ENCODE measurements around the gene VWCE. TPM values are rescaled to one million over a fixed set of nuclear protein-coding genes. Genes with fewer than 3 reads are reported as not detected.

The VWCE gene
- total RNA-seq, 1 experiment from 2014 or later = 0.51 TPM

GRCh38 chr11:61277186-61278000, 17.7 kb downstream of the VWCE start:
- in situ Hi-C loops (cut with HindIII; ENCODE audit: low pct_unique_long_range_greater_than_20kb, low sequenced_read_pairs) = no loop called here
- BruUV-seq (replicated peaks) = no TSS peak
- no peak for DNase-seq (ENCODE audit: low read depth, low spot score)
- ChIA-PET CTCF (no interaction called here), POLR2A (no interaction called here)
- no peak for ATAC-seq
- Histone ChIP-seq H3K4me3 (ENCODE audit: low read depth in 2 of 2, low read length in 2 of 2) (no peak overlapping the region), H3K27me3 (ENCODE audit: control insufficient read depth, insufficient read depth, low read length) (no peaks in the 10 kb centered on the region), H3K27ac (ENCODE audit: low read length) (no peak overlapping the region), H3K9me3 (ENCODE audit: control insufficient read depth, insufficient read depth, low read depth, low read length) (no peaks in the 10 kb centered on the region), H3K4me1 (ENCODE audit: control insufficient read depth, insufficient read depth, low read length) (0 out of 2 replicates have a peak, but pooled peaks cover 3% of the 10 kb centered on the region), H3K36me3 (ENCODE audit: control insufficient read depth, insufficient read depth, low read length) (no peaks in the 10 kb centered on the region)
- intact Hi-C loops (cut with micrococcal nuclease; ENCODE audit: unreplicated experiment) = no loop called here
- no peak for TF ChIP-seq SIN3A (IDR thresholded peaks at IDR 0.05; ENCODE audit: borderline replicate concordance, insufficient read depth, low read depth, low read length)
- TF ChIP-seq CTCF (IDR thresholded peaks at IDR 0.05) = no peak
- no peak for TF ChIP-seq POLR2AphosphoS5 (IDR thresholded peaks at IDR 0.05; ENCODE audit: low read depth, low read length)
- TF ChIP-seq REST (IDR thresholded peaks at IDR 0.05; ENCODE audit: insufficient read depth in 1 of 2, low read depth in 2 of 2, low read length in 1 of 2) = no peak
- TF ChIP-seq TCF7L2 (IDR thresholded peaks at IDR 0.05; ENCODE audit: low read depth, low read length) = no peak

GRCh38 chr11:61275191-61275590, 19.9 kb downstream of the VWCE start:
- in situ Hi-C loops (cut with HindIII; ENCODE audit: low pct_unique_long_range_greater_than_20kb, low sequenced_read_pairs) (no loop called here), intact Hi-C loops (cut with micrococcal nuclease; ENCODE audit: unreplicated experiment) (no loop called here)
- POLR2A ChIA-PET = no interaction called here
- Histone ChIP-seq H3K9me3 (ENCODE audit: control insufficient read depth, insufficient read depth, low read depth, low read length) (no peaks in the 10 kb centered on the region), H3K4me1 (ENCODE audit: control insufficient read depth, insufficient read depth, low read length) (no peaks in the 10 kb centered on the region), H3K4me3 (ENCODE audit: low read depth in 2 of 2, low read length in 2 of 2) (no peak overlapping the region), H3K36me3 (ENCODE audit: control insufficient read depth, insufficient read depth, low read length) (no peaks in the 10 kb centered on the region), H3K27me3 (ENCODE audit: control insufficient read depth, insufficient read depth, low read length) (no peaks in the 10 kb centered on the region), H3K27ac (ENCODE audit: low read length) (no peak overlapping the region)
- DNase-seq (ENCODE audit: low read depth, low spot score) = no peak
- ATAC-seq = no peak
- CTCF ChIA-PET = no interaction called here
- no TSS peak for BruUV-seq (replicated peaks)
- no peak for TF ChIP-seq CTCF (IDR thresholded peaks at IDR 0.05)
- no peak for TF ChIP-seq TCF7L2 (IDR thresholded peaks at IDR 0.05; ENCODE audit: low read depth, low read length)
- TF ChIP-seq SIN3A (IDR thresholded peaks at IDR 0.05; ENCODE audit: borderline replicate concordance, insufficient read depth, low read depth, low read length) = no peak
- TF ChIP-seq POLR2AphosphoS5 (IDR thresholded peaks at IDR 0.05; ENCODE audit: low read depth, low read length) = no peak
- TF ChIP-seq REST (IDR thresholded peaks at IDR 0.05; ENCODE audit: insufficient read depth in 1 of 2, low read depth in 2 of 2, low read length in 1 of 2) = no peak
